ENCODE data around the gene FNDC3B.

FNDC3B gene

DNA sequence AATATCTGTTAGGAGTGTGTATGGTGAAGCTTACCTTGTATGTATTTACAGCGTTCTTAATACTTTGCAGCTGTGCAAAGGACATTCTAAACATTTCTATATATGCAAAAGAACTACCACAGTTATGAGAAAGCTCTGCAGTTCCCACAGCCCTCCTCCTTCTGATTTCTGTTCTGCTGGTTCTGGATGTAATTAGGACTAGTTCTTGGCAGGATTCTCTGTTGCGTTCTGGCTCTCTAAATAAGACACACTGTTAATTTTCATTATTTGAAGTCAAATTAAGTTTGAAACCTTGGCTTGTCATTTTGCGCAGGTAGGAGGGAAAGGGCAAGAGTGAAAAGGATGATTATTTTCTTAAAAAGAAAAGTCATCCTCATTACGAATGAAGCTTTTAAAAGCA, 76.4 kb downstream of the FNDC3B start:
- no peak for DNase-seq (ENCODE audit: low read depth)

DNA sequence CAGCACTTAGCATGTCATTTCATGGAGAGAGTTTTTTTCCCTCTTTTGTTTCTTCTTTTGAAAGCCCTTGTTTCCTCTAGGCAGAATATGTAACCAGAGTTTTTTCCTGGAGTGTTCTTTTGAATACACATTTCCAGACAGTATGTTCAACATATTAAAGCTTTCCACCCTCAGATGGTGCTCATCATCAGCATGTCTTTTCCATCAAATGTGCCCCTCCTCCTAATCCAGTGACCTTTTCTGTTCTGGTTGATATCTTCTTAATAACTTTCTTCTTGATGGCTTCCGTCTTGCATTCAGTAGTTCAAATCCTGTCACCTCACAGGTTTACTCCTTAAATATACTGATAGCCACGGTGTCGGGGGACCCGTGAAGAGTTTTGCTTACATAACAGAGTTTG, 78.6 kb downstream of the FNDC3B start:
- no peak for DNase-seq (ENCODE audit: low read depth)

DNA sequence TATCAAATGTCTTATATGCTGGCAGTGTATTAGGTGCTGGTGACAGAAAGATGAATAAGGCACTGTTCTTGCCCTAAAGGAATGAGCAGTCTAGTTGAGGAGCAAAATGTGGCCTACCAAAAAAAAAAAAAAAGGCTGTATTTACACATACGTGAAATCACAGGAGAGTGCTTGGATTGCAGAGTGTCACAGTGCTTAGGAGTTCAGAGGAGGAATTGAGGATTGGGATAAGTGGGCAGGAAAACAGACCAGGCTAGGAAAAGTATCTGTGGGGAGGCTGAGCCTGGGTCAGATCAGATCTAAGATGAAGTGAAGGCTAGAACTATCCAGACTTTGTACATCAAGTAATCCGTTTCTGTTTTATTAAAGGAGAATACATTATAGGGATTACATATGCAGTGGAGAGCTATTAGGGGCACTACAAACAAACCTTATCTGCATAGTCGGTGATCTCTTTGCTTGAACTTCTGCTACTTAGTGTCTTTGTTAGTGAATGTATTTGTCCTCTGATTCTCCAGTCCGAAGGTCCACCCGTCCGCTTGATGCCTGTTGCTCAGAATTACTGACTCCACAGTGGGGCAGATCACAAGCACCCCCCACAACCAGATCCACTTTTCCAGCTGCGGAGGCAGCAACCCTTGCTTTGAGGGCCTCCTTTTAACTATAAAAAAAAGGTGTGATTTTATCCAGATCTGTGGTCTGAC, 80.0 kb downstream of the FNDC3B start:
- DNase-seq (ENCODE audit: low read depth), result no peak

DNA sequence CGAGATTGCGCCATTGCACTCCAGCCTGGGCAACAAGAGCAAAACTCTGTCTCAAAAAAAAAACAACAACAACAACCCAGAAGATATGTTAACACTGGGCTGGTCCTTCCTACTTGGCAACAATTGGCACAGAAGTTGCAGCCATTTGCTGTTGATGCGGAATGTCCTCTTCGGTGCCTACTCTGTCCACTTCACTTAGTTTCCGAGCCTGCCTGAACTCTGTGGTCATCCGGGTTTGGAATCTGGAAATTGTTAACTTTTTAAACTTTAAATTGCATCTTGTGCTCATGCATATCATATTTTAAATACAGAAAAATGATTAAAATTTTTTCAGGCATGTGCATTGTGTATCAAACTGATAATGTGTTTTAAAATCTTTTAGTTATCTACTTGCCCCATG, 81.5 kb downstream of the FNDC3B start:
- DNase-seq (ENCODE audit: low read depth), result no peak

DNA sequence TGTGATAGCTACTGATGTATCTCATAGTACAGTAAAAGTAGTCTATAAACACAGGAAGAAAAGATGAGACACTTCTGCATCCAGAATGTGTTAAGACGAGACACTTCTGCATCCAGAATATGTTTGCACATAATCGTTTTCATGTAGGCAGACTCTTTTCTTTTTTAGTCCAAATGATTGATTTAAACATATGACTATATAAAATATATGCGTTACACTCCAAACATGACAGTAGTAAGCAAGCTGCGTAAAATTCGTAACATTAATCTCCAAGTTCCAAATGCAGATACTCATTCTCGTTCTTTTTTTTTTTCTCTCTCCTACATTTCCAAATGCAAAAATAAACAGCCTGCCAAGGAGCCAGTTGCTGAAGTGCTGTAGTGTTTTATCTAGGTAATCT, 82.6 kb downstream of the FNDC3B start:
- DNase-seq (ENCODE audit: low read depth), result no peak

- no peak for DNase-seq (ENCODE audit: low read depth)
These were observed 84.9 kb downstream of the FNDC3B start for GRCh38 chr3:172124271-172124670.

GRCh38 chr3:172125053-172125452, 85.7 kb downstream of the FNDC3B start:
- no peak for DNase-seq (ENCODE audit: low read depth)

DNA sequence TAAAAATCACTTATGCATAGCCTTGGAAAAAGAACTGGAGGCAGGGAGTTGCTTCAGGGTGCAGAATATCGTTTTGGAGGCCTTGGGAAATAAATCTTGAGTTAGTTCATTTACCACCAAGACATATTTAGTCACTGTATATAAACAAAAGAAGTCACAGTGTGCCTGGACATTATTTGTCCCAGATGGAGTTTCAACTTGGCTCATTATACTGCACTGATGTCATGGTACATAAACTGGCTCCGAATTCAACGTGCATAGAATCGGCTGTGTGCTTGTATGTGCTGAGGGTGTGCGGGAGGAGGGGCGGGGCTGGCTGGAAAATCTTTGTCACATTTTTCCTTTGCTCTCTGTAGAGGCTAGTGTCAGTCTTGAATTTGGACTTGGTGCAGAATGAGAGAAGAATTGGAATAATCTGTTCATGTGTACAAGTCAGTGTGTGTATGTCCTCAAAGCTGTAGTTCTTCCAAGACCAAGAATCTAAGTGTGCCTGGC, 86.6 kb downstream of the FNDC3B start:
- no peak for DNase-seq (ENCODE audit: low read depth)

GRCh38 chr3:172126741-172127140, 87.4 kb downstream of the FNDC3B start:
- DNase-seq (ENCODE audit: low read depth), result no peak

GRCh38 chr3:172127141-172127540, 87.8 kb downstream of the FNDC3B start:
- no peak for DNase-seq (ENCODE audit: low read depth)

- DNase-seq (ENCODE audit: low read depth), result no peak
These were observed 88.7 kb downstream of the FNDC3B start for GRCh38 chr3:172127929-172128580.

DNA sequence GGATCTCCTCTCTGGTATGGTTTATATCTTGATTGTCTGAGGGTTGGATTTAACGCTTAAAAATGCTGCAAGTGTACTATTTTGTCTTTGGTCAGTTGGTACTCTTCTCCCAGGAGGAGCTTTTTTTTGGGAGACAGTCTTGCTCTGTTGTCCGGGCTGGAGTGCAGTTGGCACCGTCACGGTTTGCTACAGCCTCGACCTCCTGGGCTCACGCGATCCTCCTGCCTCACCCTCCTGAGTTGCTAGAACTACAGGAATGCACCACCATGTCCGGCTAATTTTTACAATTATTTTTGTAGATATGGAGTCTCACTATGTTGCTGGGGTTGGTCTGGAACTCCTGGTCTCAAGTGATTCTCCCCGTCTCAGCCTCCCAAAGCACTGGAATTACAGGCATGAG, 89.5 kb downstream of the FNDC3B start:
- DNase-seq (ENCODE audit: low read depth), result no peak

DNA sequence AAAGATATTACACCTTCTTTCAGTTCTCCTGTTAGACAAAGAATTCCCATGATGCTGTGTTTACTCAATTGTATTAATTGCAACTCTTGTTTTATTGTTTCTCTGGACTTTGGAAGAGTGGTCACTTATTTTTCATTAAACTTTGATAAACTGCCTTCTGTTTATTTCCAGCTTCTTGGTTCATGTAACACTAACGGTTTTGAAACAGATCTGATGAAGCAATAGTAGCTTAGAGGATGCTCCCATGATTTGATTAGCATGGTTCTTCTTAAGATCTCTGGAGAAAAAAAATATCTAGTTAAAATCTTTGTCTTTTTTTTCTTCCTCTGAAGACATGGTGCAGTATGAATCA, 90.1 kb downstream of the FNDC3B start:
- DNase-seq (ENCODE audit: low read depth), result no peak

- DNase-seq (ENCODE audit: low read depth), result no peak
These were observed 90.7 kb downstream of the FNDC3B start for GRCh38 chr3:172129850-172130716.

GRCh38 chr3:172130717-172131050, 91.3 kb downstream of the FNDC3B start:
- DNase-seq (ENCODE audit: low read depth), result no peak

DNA sequence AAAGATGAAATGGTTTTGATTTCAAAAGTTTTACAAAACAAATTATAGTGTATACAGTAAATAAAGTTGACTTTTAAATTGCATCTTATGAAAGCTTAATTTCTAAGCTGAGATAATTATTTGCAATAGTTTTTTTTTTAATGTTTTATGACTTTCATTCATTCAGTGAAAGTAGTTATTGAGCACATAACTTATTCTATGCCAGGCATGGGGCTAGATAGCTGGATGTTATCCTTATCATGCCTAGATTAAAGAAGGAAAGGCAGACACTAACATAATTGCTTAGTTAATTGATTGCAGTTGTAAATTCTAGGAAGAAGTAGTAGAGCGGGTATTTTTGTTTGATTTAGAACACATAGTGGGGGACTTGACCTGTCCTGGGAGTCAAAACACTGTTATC, 92.4 kb downstream of the FNDC3B start:
- DNase-seq (ENCODE audit: low read depth), result no peak

GRCh38 chr3:172132159-172132586, 92.8 kb downstream of the FNDC3B start:
- no peak for DNase-seq (ENCODE audit: low read depth)

- DNase-seq (ENCODE audit: low read depth), result no peak
These were observed 93.4 kb downstream of the FNDC3B start for GRCh38 chr3:172132721-172133311.

- no peak for DNase-seq (ENCODE audit: low read depth)
These were observed 94.5 kb downstream of the FNDC3B start for GRCh38 chr3:172133838-172134237.

GRCh38 chr3:172134352-172134751, 95.0 kb downstream of the FNDC3B start:
- DNase-seq (ENCODE audit: low read depth), result no peak

- DNase-seq (ENCODE audit: low read depth), result no peak
These were observed 95.8 kb downstream of the FNDC3B start for GRCh38 chr3:172135185-172135584.

DNA sequence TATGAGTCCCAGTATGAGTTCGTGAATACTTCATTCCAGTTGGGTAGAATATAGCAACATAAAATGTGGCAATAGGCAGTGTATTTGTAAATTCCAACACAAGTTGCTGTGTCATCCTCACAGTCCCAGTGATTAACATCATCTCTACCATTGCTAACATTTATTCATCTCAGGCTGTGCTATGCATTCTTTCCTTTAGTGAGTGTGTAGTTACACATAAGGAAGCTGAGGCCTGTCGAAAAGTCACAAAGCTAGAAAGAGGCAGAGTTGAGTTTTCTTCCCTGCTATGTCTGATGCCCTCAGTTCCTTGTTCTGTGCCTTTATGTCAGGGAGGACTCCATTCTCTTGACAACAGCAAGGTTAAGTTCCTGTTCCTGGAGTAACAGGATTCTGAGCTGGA, 96.4 kb downstream of the FNDC3B start:
- DNase-seq (ENCODE audit: low read depth), result no peak

DNA sequence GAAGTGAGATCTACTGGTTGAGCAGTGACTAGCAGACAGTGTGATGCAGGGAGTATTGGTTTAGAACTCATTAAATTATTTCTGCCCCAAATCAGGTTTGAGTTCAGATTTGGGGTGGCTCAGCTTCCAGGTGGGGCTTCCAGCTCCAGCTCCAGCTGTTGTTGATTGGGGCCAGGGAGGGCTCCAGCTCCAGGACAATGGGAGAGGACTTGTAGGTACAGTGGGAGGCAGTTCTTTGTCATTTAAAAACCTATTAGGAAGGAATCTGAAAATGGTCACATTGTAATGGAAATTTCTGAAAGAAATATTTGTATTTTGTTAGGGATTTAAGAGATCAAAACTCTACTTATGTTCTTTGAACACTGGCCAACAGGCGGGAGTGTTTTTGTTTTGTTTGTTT, 97.0 kb downstream of the FNDC3B start:
- DNase-seq (ENCODE audit: low read depth), result no peak

All from stimulated activated CD8-positive, alpha-beta memory T cell treated with anti-CD3 and anti-CD28 coated beads, Interleukin-15, amount 100 ng/mL, for 24 hours (primary cell).